Endodermal cell (in vitro differentiated cells): ENCODE data around the gene EEIG2. TPM values are rescaled to one million over a fixed set of nuclear protein-coding genes. Genes with fewer than 3 reads are reported as not detected.

Experiments
- DNase-seq: peaks from one replicate; pipeline ENCODE4 v3.0.0-alpha.2; 2017
- H3K27ac ChIP-seq: 2 replicates; pipeline ENCODE4 v1.5.1; 2013; ENCODE audit warnings: mild to moderate bottlenecking, low read depth, low read length, moderate library complexity
- H3K27me3 ChIP-seq: 2 replicates; pipeline ENCODE4 v1.6.1; 2013; ENCODE audit warnings: mild to moderate bottlenecking, low read length, moderate library complexity; ENCODE audit not compliant: insufficient read depth, control insufficient read depth, poor library complexity, severe bottlenecking
- H3K36me3 ChIP-seq: 2 replicates; pipeline ENCODE4 v1.7.0; 2013; ENCODE audit warnings: mild to moderate bottlenecking, low read length, moderate library complexity; ENCODE audit not compliant: control insufficient read depth, insufficient read depth
- H3K4me1 ChIP-seq: one replicate; pipeline ENCODE4 v1.7.0; 2013; ENCODE audit warnings: low read length; ENCODE audit not compliant: control insufficient read depth, insufficient read depth
- H3K4me3 ChIP-seq: 2 replicates; pipeline ENCODE4 v1.5.1; 2013; ENCODE audit warnings: mild to moderate bottlenecking, low read length, moderate library complexity
- H3K9ac ChIP-seq: 2 replicates; pipeline ENCODE4 v1.6.1; 2013; ENCODE audit warnings: mild to moderate bottlenecking, low read length, moderate library complexity; ENCODE audit not compliant: poor library complexity, severe bottlenecking; ENCODE audit errors: extremely low read depth
- H3K9me3 ChIP-seq: 2 replicates; pipeline ENCODE4 v1.6.1; 2013; ENCODE audit warnings: mild to moderate bottlenecking, low read length, moderate library complexity; ENCODE audit not compliant: control insufficient read depth
- H3K27ac Mint-ChIP-seq: 2 replicates; pipeline ENCODE4 v1.8.0; 2020; ENCODE audit warnings: mixed read lengths
- H3K27me3 Mint-ChIP-seq: 2 replicates; pipeline ENCODE4 v1.8.0; 2021; ENCODE audit warnings: mild to moderate bottlenecking, mixed read lengths; ENCODE audit not compliant: insufficient read depth
- H3K36me3 Mint-ChIP-seq: 2 replicates; pipeline ENCODE4 v1.8.0; 2020; ENCODE audit warnings: low read depth, mixed read lengths
- H3K4me1 Mint-ChIP-seq: 2 replicates; pipeline ENCODE4 v1.8.0; 2020; ENCODE audit warnings: mixed read lengths
- H3K4me3 Mint-ChIP-seq: 2 replicates; pipeline ENCODE4 v1.8.0; 2020; ENCODE audit warnings: mild to moderate bottlenecking, moderate library complexity, mixed read lengths
- H3K9me3 Mint-ChIP-seq: 2 replicates; pipeline ENCODE4 v1.8.0; 2020; ENCODE audit warnings: mild to moderate bottlenecking, mixed read lengths
- CTCF ChIP-seq: fragments of 200-600 bp; sonication (generic); conservative IDR thresholded peaks from 2 replicates; pipeline ENCODE4 v1.5.0; 2021; ENCODE audit warnings: antibody characterized with exemption, mild to moderate bottlenecking
- whole genome bisulfite sequencing, 2 experiments: methylation state at CpG; one replicate each; pipeline versions ENCODE4 v1.1.5 to v1.1.7; 2013; ENCODE audit warnings: missing lambda C conversion rate in 2 of 2, mixed read lengths in 1 of 2; ENCODE audit not compliant: insufficient coverage in 1 of 2, insufficient read length in 1 of 2; 5-methylcytosine and 5-hydroxymethylcytosine counted together
- total RNA-seq, 2 donors: library from RNA; stranded (reverse); fragmentation: NEBNext Ultra II Directional in 1 of 2; extraction: Animal tissue kit (Norgen Biotek cat#: 25700) in 1 of 2; gene quantifications; 2 replicates in 1 of 2; 3 replicates in 1 of 2; pipeline ENCODE4 v1.2.1, GENCODE V29; 2021

The EEIG2 gene
- total RNA-seq, 2 donors from 2014 or later: 10.2 to 12.9 TPM

GRCh38 chr1:108556066-108556465, 3.8 kb upstream of the EEIG2 start:
- no peak overlapping the region for H3K9ac ChIP-seq
- no peaks in the 10 kb centered on the region for H3K27me3 Mint-ChIP-seq
- H3K27ac ChIP-seq: no peak overlapping the region
- no peaks in the 10 kb centered on the region for H3K27me3 ChIP-seq
- peaks cover 10% of the 10 kb centered on the region for H3K4me1 Mint-ChIP-seq
- H3K4me3 Mint-ChIP-seq: no peak overlapping the region
- no peak overlapping the region for H3K4me3 ChIP-seq
- TF ChIP-seq CTCF: no peak
- no peaks in the 10 kb centered on the region for H3K9me3 ChIP-seq
- no peaks in the 10 kb centered on the region for H3K4me1 ChIP-seq
- no peaks in the 10 kb centered on the region for H3K36me3 ChIP-seq
- H3K36me3 Mint-ChIP-seq: no peaks in the 10 kb centered on the region
- DNase-seq: no peak
- no peak overlapping the region for H3K27ac Mint-ChIP-seq
- H3K9me3 Mint-ChIP-seq: no peaks in the 10 kb centered on the region

GRCh38 chr1:108556499-108556898, 3.4 kb upstream of the EEIG2 start:
- H3K27ac Mint-ChIP-seq: no peak overlapping the region
- no peaks in the 10 kb centered on the region for H3K4me1 ChIP-seq
- no peak overlapping the region for H3K27ac ChIP-seq
- no peak for DNase-seq
- H3K27me3 Mint-ChIP-seq: no peaks in the 10 kb centered on the region
- H3K4me3 ChIP-seq: no peak overlapping the region
- no peaks in the 10 kb centered on the region for H3K9me3 ChIP-seq
- H3K36me3 Mint-ChIP-seq: no peaks in the 10 kb centered on the region
- no peaks in the 10 kb centered on the region for H3K36me3 ChIP-seq
- TF ChIP-seq CTCF: no peak
- no peak overlapping the region for H3K4me3 Mint-ChIP-seq
- peaks cover 11% of the 10 kb centered on the region for H3K4me1 Mint-ChIP-seq
- H3K9ac ChIP-seq: no peak overlapping the region
- 86 to 93% methylated on average over 4 of the region's 4 CpGs for WGBS, 2 experiments
- H3K9me3 Mint-ChIP-seq: no peaks in the 10 kb centered on the region
- no peaks in the 10 kb centered on the region for H3K27me3 ChIP-seq

GRCh38 chr1:108557296-108557695, 2.6 kb upstream of the EEIG2 start:
- Histone ChIP-seq H3K27ac (no peak overlapping the region), H3K36me3 (no peaks in the 10 kb centered on the region), H3K4me1 (no peaks in the 10 kb centered on the region), H3K9ac (no peak overlapping the region), H3K4me3 (no peak overlapping the region), H3K27me3 (no peaks in the 10 kb centered on the region), H3K9me3 (no peaks in the 10 kb centered on the region)
- Mint-ChIP-seq H3K36me3 (no peaks in the 10 kb centered on the region), H3K4me1 (peaks cover 11% of the 10 kb centered on the region), H3K4me3 (no peak overlapping the region), H3K27me3 (no peaks in the 10 kb centered on the region), H3K9me3 (no peaks in the 10 kb centered on the region), H3K27ac (no peak overlapping the region)
- TF ChIP-seq CTCF: no peak
- no peak for DNase-seq
